ENCODE measurements around the gene PAK6.

GRCh38 chr15:40316931-40317330 lies 78.1 kb downstream of the PAK6 start:
- TF ChIP-seq CTCF (IDR thresholded peaks at IDR 0.05) (no peak), POLR2A (IDR thresholded peaks at IDR 0.05) (no peak)

All from tibial nerve (tissue), 3 donors.